ENCODE measurements around the gene AUP1. TPM values are rescaled to one million over a fixed set of nuclear protein-coding genes. Genes with fewer than 3 reads are reported as not detected.
"Not testable (repeated sequence)": the region's sequence is repeated elsewhere in the genome, so short reads cannot be mapped to it uniquely, and the experiment has no call there.

The AUP1 gene
- total and polyA plus RNA-seq, 2 of the 8 experiments (the other 6 are each of a cell fraction or from before 2014, with no cell fraction given), result 83.4 to 121 TPM

DNA sequence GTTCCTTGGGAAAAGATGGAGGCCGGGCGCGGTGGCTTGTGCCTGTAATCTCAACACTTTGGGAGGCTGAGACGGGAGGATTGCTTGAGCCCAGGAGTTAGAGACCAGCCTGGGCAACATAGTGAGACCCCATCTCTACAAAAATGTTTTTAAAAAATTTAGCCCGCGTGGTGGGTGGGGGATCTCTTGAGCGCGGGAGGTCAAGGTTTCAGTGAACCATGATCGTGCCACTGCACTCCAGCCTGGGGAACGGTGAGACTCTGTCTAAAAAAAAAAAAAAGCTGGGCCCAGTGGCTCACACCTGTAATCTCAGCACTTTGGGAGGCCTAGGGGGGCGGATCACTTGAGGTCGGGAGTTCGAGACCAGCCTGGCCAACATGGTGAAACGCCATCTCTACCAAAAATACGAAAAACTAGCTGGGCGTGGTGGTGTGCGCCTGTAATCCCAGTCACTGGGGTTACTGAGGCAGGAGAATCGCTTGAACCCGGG lies 45.8 kb downstream of the AUP1 start:
- TF ChIP-seq KDM1A (IDR thresholded peaks at IDR 0.05; ENCODE audit: borderline replicate concordance, low read length), result peak; percentile 79; the same call in 1 of the 2 replicates
- H3K9ac ChIP-seq (replicated peaks in 1 of 4; ENCODE audit: extremely low read depth in 1 of 4, low read depth in 3 of 4, low read length in 3 of 4), result not testable (repeated sequence)
- POLR2A ChIA-PET (ENCODE audit: partially characterized antibody), result interaction anchor here (0.9 to 7.3 kb wide), 16 partner anchors 9 to 103 kb away, joined by 3 to 85 read pairs (median 8); partner anchors contain the start of genes AUP1, HTRA2, INO80B and LBX2

More for the DNA sequence above, 45.8 kb downstream of the AUP1 start:
- H3K56ac ChIP-seq (replicated peaks; ENCODE audit: insufficient read length, low read depth, low read length); H2BK120ac ChIP-seq (replicated peaks; ENCODE audit: low read depth, low read length); H2BK12ac ChIP-seq (ENCODE audit: low read depth, low read length); H3K9me3 ChIP-seq (ENCODE audit: insufficient read depth in 2 of 2, low read depth in 1 of 2, low read length in 1 of 2); H3K4ac ChIP-seq (replicated peaks; ENCODE audit: insufficient read length, low read depth, low read length); H3K36me3 ChIP-seq (ENCODE audit: control insufficient read depth in 2 of 4, insufficient read depth in 4 of 4, low read length in 3 of 4); H4K91ac ChIP-seq (replicated peaks; ENCODE audit: insufficient read length, low read length); H4K20me1 ChIP-seq (replicated peaks in 1 of 2; ENCODE audit: control insufficient read depth in 1 of 2, insufficient read depth in 2 of 2, low read length in 2 of 2); H3K79me2 ChIP-seq (ENCODE audit: control insufficient read depth in 1 of 2, insufficient read depth in 2 of 2, low read length in 2 of 2); H3K18ac ChIP-seq (ENCODE audit: extremely low read depth, low read length); H2BK5ac ChIP-seq (ENCODE audit: low read depth, low read length); H2BK15ac ChIP-seq (ENCODE audit: low read length); H3K27ac ChIP-seq (ENCODE audit: low read depth, low read length); H3K79me1 ChIP-seq (ENCODE audit: low read depth, low read length); H3K4me1 ChIP-seq (replicated peaks in 1 of 4; ENCODE audit: control insufficient read depth in 3 of 4, insufficient read depth in 4 of 4, low read length in 3 of 4); H2AFZ ChIP-seq (ENCODE audit: low read length); H2AK5ac ChIP-seq (ENCODE audit: low read depth, low read length); H3K14ac ChIP-seq (ENCODE audit: insufficient read length); H3K23me2 ChIP-seq (ENCODE audit: low read depth, low read length); H3K23ac ChIP-seq (ENCODE audit: insufficient read length); DNase-seq (ENCODE audit: low read depth in 1 of 2, low spot score in 2 of 2); H2BK20ac ChIP-seq (ENCODE audit: low read length); FAIRE-seq; H3K27me3 ChIP-seq (replicated peaks in 1 of 4; ENCODE audit: control insufficient read depth in 3 of 4, extremely low read depth in 1 of 4, insufficient read depth in 3 of 4, low read length in 3 of 4): not testable (repeated sequence)
- H3K4me2 ChIP-seq (ENCODE audit: insufficient read depth in 1 of 2, low read depth in 2 of 2, low read length in 2 of 2), result peak overlapping the region; percentile 98 to 100
- peak overlapping the region; percentile 89 for H4K8ac ChIP-seq (ENCODE audit: extremely low read depth, insufficient read depth, low read length)
- H4K5ac ChIP-seq (ENCODE audit: insufficient read length, low read depth, low read length), result peak overlapping the region; percentile 21
- H3K4me3 ChIP-seq (ENCODE audit: extremely low read depth in 1 of 4, insufficient read depth in 2 of 4, low read depth in 3 of 4, low read length in 4 of 4), result peak overlapping the region; percentile 69 to 99 (median 93); a peak in 7 of 8 replicates
- 90% methylated on average over 19 of the region's 19 CpGs; no CpG with 5 or more reads in 1 of the 2 experiments for WGBS, 2 experiments (ENCODE audit: extremely low coverage in 1 of 2, insufficient coverage in 1 of 2, insufficient read length in 1 of 2, insufficient replicate concordance in 2 of 2, low coverage in 1 of 2, low lambda C conversion rate in 2 of 2, missing lambda C conversion rate in 1 of 2)
- CTCF ChIA-PET (ENCODE audit: partially characterized antibody), result interaction anchor here (0.7 to 8.0 kb wide), 19 partner anchors 9 to 104 kb away, joined by 3 to 73 read pairs (median 10); partner anchors contain the start of genes INO80B, LBX2, MOGS and MRPL53
